ENCODE measurements around the gene PTPRT.

PTPRT gene

DNA sequence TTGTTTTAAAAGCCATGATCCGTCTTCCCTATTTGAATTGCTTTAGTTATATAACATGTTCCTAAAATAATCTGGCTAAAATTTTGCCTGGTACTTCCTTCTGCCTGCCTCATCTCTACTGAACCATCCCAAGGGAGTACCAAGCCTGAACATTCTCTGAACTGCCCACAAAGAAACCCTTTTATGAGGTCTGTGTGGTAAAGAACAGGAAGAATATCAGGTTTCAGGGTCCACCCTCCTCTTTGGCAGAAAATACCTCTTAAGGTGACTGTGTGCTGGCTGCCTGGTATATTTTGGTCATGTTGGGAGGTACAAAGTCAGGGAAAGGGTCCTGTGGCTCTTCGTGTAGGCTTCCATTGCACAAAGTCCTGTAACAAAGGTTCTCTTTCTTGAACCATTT lies 997.4 kb downstream of the PTPRT start:
- TF ChIP-seq ZFX (IDR thresholded peaks at IDR 0.05; ENCODE audit: borderline replicate concordance): no peak
- TF ChIP-seq, protein P1, sequence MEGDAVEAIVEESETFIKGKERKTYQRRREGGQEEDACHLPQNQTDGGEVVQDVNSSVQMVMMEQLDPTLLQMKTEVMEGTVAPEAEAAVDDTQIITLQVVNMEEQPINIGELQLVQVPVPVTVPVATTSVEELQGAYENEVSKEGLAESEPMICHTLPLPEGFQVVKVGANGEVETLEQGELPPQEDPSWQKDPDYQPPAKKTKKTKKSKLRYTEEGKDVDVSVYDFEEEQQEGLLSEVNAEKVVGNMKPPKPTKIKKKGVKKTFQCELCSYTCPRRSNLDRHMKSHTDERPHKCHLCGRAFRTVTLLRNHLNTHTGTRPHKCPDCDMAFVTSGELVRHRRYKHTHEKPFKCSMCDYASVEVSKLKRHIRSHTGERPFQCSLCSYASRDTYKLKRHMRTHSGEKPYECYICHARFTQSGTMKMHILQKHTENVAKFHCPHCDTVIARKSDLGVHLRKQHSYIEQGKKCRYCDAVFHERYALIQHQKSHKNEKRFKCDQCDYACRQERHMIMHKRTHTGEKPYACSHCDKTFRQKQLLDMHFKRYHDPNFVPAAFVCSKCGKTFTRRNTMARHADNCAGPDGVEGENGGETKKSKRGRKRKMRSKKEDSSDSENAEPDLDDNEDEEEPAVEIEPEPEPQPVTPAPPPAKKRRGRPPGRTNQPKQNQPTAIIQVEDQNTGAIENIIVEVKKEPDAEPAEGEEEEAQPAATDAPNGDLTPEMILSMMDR (IDR thresholded peaks at IDR 0.05): no peak
- no peak overlapping the region for H3K27ac ChIP-seq

GRCh38 chr20:42191140-42191860 lies 998.4 kb downstream of the PTPRT start:
- H3K27ac ChIP-seq: no peak overlapping the region
- TF ChIP-seq, protein P1 (IDR thresholded peaks at IDR 0.05): no peak
- no peak for TF ChIP-seq ZFX (IDR thresholded peaks at IDR 0.05; ENCODE audit: borderline replicate concordance)

GRCh38 chr20:42190084-42190483 lies 999.6 kb downstream of the PTPRT start:
- TF ChIP-seq, protein P1 (IDR thresholded peaks at IDR 0.05): no peak
- no peak for TF ChIP-seq ZFX (IDR thresholded peaks at IDR 0.05; ENCODE audit: borderline replicate concordance)

DNA sequence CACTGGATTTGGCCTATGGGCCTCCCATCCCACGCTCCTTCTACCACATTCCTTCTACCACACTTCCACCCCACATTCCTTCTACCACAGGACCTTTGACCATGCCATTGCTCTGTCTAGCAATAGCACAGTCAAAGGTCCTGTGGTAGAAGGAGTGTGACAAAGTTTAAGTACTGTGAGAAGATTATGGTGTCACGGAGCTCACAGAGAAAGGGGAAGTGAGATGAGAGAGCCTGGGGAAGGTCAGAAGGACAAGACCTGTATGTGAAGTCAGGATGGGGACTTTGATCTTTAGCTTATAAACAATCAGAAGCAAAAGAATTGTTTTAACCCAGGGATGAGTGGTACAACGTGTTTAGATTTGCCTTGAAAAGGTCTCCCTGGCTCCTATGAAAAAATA lies 1003.4 kb downstream of the PTPRT start:
- TF ChIP-seq, protein P1 (IDR thresholded peaks at IDR 0.05): no peak
- no peak for TF ChIP-seq ZFX (IDR thresholded peaks at IDR 0.05; ENCODE audit: borderline replicate concordance)
- no peak overlapping the region for H3K27ac ChIP-seq

More at GRCh38 chr20:42190084-42190483, 999.6 kb downstream of the PTPRT start:
- H3K27ac ChIP-seq: no peak overlapping the region

DNA sequence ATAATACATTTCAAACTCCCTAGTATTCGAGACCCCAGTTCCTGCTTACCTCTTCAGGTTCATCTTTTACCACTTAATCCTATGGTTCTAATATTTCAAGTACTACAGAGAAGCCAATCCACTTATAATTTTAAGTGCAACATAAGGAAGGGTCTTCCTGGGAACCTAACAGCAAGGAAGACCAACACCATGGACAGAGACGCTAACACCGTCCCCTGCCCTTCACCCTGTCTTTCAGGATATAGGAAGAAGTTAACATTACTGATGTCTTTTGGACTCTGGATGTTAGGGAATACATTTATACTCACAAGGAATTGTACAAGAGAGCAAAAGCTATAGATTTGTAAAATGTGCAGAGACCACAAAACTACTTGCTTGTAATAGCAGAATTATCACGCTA lies 1006.6 kb downstream of the PTPRT start:
- no peak overlapping the region for H3K27ac ChIP-seq
- no peak for TF ChIP-seq ZFX (IDR thresholded peaks at IDR 0.05; ENCODE audit: borderline replicate concordance)
- TF ChIP-seq, protein P1 (IDR thresholded peaks at IDR 0.05): no peak

DNA sequence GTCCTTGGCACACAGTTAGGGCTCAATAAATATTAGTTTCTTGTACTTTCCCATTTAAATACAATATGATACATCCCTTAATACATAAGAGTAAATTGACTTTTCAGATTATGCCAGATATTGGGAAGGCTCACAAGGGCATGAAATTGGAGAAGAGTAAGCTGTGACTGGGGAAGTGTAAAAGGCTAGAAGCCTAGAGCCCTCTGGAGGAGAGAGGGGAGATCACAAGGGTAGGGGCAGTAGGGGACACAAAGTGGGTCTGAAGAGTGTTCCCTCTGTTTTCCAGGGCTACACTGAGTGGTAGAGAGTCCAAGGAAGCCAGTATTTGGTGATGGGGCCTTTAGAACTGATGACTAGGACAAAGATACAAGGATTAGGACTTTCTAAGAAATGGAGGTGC lies 1008.6 kb downstream of the PTPRT start:
- TF ChIP-seq ZFX (IDR thresholded peaks at IDR 0.05; ENCODE audit: borderline replicate concordance): no peak
- TF ChIP-seq, protein P1 (IDR thresholded peaks at IDR 0.05): no peak
- H3K27ac ChIP-seq: no peak overlapping the region

GRCh38 chr20:42179768-42180167 lies 1009.9 kb downstream of the PTPRT start:
- no peak for TF ChIP-seq ZFX (IDR thresholded peaks at IDR 0.05; ENCODE audit: borderline replicate concordance)
- TF ChIP-seq, protein P1 (IDR thresholded peaks at IDR 0.05): no peak

More at GRCh38 chr20:42179768-42180167, 1009.9 kb downstream of the PTPRT start:
- no peak overlapping the region for H3K27ac ChIP-seq

Data from 22Rv1 (cell line).